C4-2B (cell line): Measurements from ENCODE around the gene IFFO2.

Experiments used
- H3K27ac ChIP-seq: fragments of 450-650 bp; 2 replicates; pipeline ENCODE4 v1.5.1; 2017
- CTCF ChIP-seq: fragments of 450-650 bp; conservative IDR thresholded peaks from 2 replicates; pipeline ENCODE4 v1.5.1; 2017; ENCODE audit warnings: mild to moderate bottlenecking
- ZFX ChIP-seq: fragments of 450-650 bp; IDR thresholded peaks from 2 replicates; pipeline ENCODE4 v1.6.1; 2017

The IFFO2 gene

GRCh38 chr1:18922848-18923755, 33.4 kb downstream of the IFFO2 start:
- peak overlapping the region; percentile 21; the same call in 1 of the 2 replicates for H3K27ac ChIP-seq
- TF ChIP-seq ZFX (no peak), CTCF (no peak)

- TF ChIP-seq CTCF = no peak
- TF ChIP-seq ZFX = no peak
- peak overlapping the region; percentile 21; the same call in 1 of the 2 replicates for H3K27ac ChIP-seq
These were observed 34.2 kb downstream of the IFFO2 start for GRCh38 chr1:18922319-18922726.

GRCh38 chr1:18921516-18922251, 34.8 kb downstream of the IFFO2 start:
- TF ChIP-seq CTCF (no peak), ZFX (no peak)
- no peak overlapping the region for H3K27ac ChIP-seq

GRCh38 chr1:18920931-18921330, 35.5 kb downstream of the IFFO2 start:
- no peak for TF ChIP-seq CTCF
- TF ChIP-seq ZFX = no peak
- H3K27ac ChIP-seq = no peak overlapping the region

- H3K27ac ChIP-seq = no peak overlapping the region
- TF ChIP-seq CTCF = no peak
- no peak for TF ChIP-seq ZFX
These were observed 36.5 kb downstream of the IFFO2 start for GRCh38 chr1:18919956-18920355.

- H3K27ac ChIP-seq = no peak overlapping the region
- TF ChIP-seq CTCF (no peak), ZFX (no peak)
These were observed 37.1 kb downstream of the IFFO2 start for GRCh38 chr1:18919197-18919905.

GRCh38 chr1:18918417-18918816, 38.1 kb downstream of the IFFO2 start:
- TF ChIP-seq ZFX = no peak
- TF ChIP-seq CTCF = no peak
- no peak overlapping the region for H3K27ac ChIP-seq
